ENCODE data around the gene UNC5C. TPM values are rescaled to one million over a fixed set of nuclear protein-coding genes. Genes with fewer than 3 reads are reported as not detected.

UNC5C gene
- total and polyA plus RNA-seq, 2 experiments from 2014 or later: 3.5 to 16.0 TPM

DNA sequence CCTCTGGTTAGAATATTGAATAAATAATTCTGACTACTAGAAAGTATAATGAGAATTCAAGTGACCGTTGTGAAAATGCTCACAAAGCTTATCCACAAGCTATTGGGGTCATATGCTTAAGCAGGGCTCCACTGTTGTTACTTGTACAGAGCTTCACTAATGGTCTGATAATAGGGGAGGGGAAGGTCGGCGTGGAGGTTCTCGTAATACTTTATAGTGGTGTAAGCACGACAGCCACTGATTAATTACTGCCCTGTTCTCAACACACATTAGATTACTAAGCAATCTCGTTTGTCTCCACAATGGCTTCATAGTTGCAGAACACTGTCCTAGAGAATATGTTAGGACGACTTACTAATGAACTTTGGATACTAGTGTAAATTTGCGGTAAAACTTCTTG is 11.6 kb downstream of the UNC5C start:
- H3K4me2 ChIP-seq: peak overlapping the region; percentile 59
- DNase-seq (ENCODE audit: low spot score): no peak
- peak overlapping the region; percentile 47 for H3K27ac ChIP-seq

GRCh38 chr4:95536650-95537049 is 12.1 kb downstream of the UNC5C start:
- no peak for DNase-seq (ENCODE audit: low spot score)
- WGBS (ENCODE audit: low lambda C conversion rate, missing lambda C conversion rate): 70% methylated on average over 2 of the region's 2 CpGs
- Histone ChIP-seq H3K36me3 (replicated peaks; ENCODE audit: insufficient read depth, low read depth) (no peaks in the 10 kb centered on the region), H3K4me3 (no peak overlapping the region), H3K4me1 (ENCODE audit: insufficient read depth) (peaks cover 5% of the 10 kb centered on the region), H3K79me2 (peaks cover 28% of the 10 kb centered on the region), H3K9me2 (replicated peaks; ENCODE audit: insufficient read depth) (no peaks in the 10 kb centered on the region), H3K9me3 (ENCODE audit: low read depth) (no peaks in the 10 kb centered on the region), H2AFZ (no peak overlapping the region), H3K27me3 (no peaks in the 10 kb centered on the region), H3K4me2 (peak overlapping the region; percentile 59), H4K20me1 (ENCODE audit: insufficient read depth, poor library complexity, severe bottlenecking) (no peaks in the 10 kb centered on the region), H3K27ac (peak overlapping the region; percentile 47)
- TF ChIP-seq, protein P1, sequence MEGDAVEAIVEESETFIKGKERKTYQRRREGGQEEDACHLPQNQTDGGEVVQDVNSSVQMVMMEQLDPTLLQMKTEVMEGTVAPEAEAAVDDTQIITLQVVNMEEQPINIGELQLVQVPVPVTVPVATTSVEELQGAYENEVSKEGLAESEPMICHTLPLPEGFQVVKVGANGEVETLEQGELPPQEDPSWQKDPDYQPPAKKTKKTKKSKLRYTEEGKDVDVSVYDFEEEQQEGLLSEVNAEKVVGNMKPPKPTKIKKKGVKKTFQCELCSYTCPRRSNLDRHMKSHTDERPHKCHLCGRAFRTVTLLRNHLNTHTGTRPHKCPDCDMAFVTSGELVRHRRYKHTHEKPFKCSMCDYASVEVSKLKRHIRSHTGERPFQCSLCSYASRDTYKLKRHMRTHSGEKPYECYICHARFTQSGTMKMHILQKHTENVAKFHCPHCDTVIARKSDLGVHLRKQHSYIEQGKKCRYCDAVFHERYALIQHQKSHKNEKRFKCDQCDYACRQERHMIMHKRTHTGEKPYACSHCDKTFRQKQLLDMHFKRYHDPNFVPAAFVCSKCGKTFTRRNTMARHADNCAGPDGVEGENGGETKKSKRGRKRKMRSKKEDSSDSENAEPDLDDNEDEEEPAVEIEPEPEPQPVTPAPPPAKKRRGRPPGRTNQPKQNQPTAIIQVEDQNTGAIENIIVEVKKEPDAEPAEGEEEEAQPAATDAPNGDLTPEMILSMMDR (IDR thresholded peaks at IDR 0.05; ENCODE audit: poor library complexity): no peak
- TF ChIP-seq EZH2 (IDR thresholded peaks at IDR 0.05; ENCODE audit: borderline replicate concordance) (no peak), EZH2phosphoT487 (IDR thresholded peaks at IDR 0.05; ENCODE audit: low read depth, severe bottlenecking, unreplicated experiment) (no peak)

More for the DNA sequence above, 11.6 kb downstream of the UNC5C start:
- TF ChIP-seq EZH2 (IDR thresholded peaks at IDR 0.05; ENCODE audit: borderline replicate concordance) (no peak), EZH2phosphoT487 (IDR thresholded peaks at IDR 0.05; ENCODE audit: low read depth, severe bottlenecking, unreplicated experiment) (no peak)
- TF ChIP-seq, protein P1 (IDR thresholded peaks at IDR 0.05; ENCODE audit: poor library complexity): no peak
- Histone ChIP-seq H3K4me3 (no peak overlapping the region), H3K4me1 (ENCODE audit: insufficient read depth) (peaks cover 5% of the 10 kb centered on the region), H2AFZ (no peak overlapping the region), H3K9me2 (replicated peaks; ENCODE audit: insufficient read depth) (no peaks in the 10 kb centered on the region), H3K27me3 (no peaks in the 10 kb centered on the region), H3K79me2 (peaks cover 28% of the 10 kb centered on the region), H4K20me1 (ENCODE audit: insufficient read depth, poor library complexity, severe bottlenecking) (no peaks in the 10 kb centered on the region), H3K9me3 (ENCODE audit: low read depth) (no peaks in the 10 kb centered on the region), H3K36me3 (replicated peaks; ENCODE audit: insufficient read depth, low read depth) (no peaks in the 10 kb centered on the region)
- 48% methylated on average over 8 of the region's 8 CpGs for WGBS (ENCODE audit: low lambda C conversion rate, missing lambda C conversion rate)

- Histone ChIP-seq H3K4me2 (peak overlapping the region; percentile 8), H3K27ac (no peak overlapping the region), H4K20me1 (ENCODE audit: insufficient read depth, poor library complexity, severe bottlenecking) (no peaks in the 10 kb centered on the region), H3K27me3 (no peaks in the 10 kb centered on the region), H3K36me3 (replicated peaks; ENCODE audit: insufficient read depth, low read depth) (no peaks in the 10 kb centered on the region), H2AFZ (no peak overlapping the region), H3K79me2 (peaks cover 28% of the 10 kb centered on the region), H3K4me1 (ENCODE audit: insufficient read depth) (peaks cover 5% of the 10 kb centered on the region), H3K9me3 (ENCODE audit: low read depth) (no peaks in the 10 kb centered on the region), H3K9me2 (replicated peaks; ENCODE audit: insufficient read depth) (no peaks in the 10 kb centered on the region), H3K4me3 (no peak overlapping the region)
- TF ChIP-seq, protein P1 (IDR thresholded peaks at IDR 0.05; ENCODE audit: poor library complexity): no peak
- TF ChIP-seq EZH2phosphoT487 (IDR thresholded peaks at IDR 0.05; ENCODE audit: low read depth, severe bottlenecking, unreplicated experiment): no peak
- TF ChIP-seq EZH2 (IDR thresholded peaks at IDR 0.05; ENCODE audit: borderline replicate concordance): no peak
- DNase-seq (ENCODE audit: low spot score): no peak
- WGBS (ENCODE audit: low lambda C conversion rate, missing lambda C conversion rate): 64% methylated on average over 4 of the region's 4 CpGs
Measured at GRCh38 chr4:95535180-95535579, 13.6 kb downstream of the UNC5C start.

GRCh38 chr4:95534032-95534431 is 14.7 kb downstream of the UNC5C start:
- no peaks in the 10 kb centered on the region for H3K27me3 ChIP-seq
- no peaks in the 10 kb centered on the region for H4K20me1 ChIP-seq (ENCODE audit: insufficient read depth, poor library complexity, severe bottlenecking)
- peaks cover 33% of the 10 kb centered on the region for H3K79me2 ChIP-seq
- H2AFZ ChIP-seq: no peak overlapping the region
- no peak overlapping the region for H3K4me3 ChIP-seq
- 42% methylated on average over 5 of the region's 5 CpGs for WGBS (ENCODE audit: low lambda C conversion rate, missing lambda C conversion rate)
- no peaks in the 10 kb centered on the region for H3K9me3 ChIP-seq (ENCODE audit: low read depth)
- no peak for DNase-seq (ENCODE audit: low spot score)
- H3K9me2 ChIP-seq (replicated peaks; ENCODE audit: insufficient read depth): no peaks in the 10 kb centered on the region
- TF ChIP-seq, protein P1 (IDR thresholded peaks at IDR 0.05; ENCODE audit: poor library complexity): no peak
- no peak for TF ChIP-seq EZH2 (IDR thresholded peaks at IDR 0.05; ENCODE audit: borderline replicate concordance)
- no peak for TF ChIP-seq EZH2phosphoT487 (IDR thresholded peaks at IDR 0.05; ENCODE audit: low read depth, severe bottlenecking, unreplicated experiment)
- H3K4me2 ChIP-seq: no peak overlapping the region
- H3K4me1 ChIP-seq (ENCODE audit: insufficient read depth): peaks cover 5% of the 10 kb centered on the region
- H3K36me3 ChIP-seq (replicated peaks; ENCODE audit: insufficient read depth, low read depth): no peaks in the 10 kb centered on the region
- no peak overlapping the region for H3K27ac ChIP-seq

All from hepatocyte (in vitro differentiated cells).